HFF-Myc (cell line): ENCODE measurements around the gene WDR48.

ENCODE experiments used
- DNase-seq: peaks from one replicate; pipeline ENCODE4 v3.0.0-alpha.2; 2011; ENCODE audit warnings: low read depth; ENCODE audit errors: extremely low read depth
- H3K4me3 ChIP-seq: replicated peaks from 2 replicates; pipeline ENCODE4 v1.5.1; 2011; ENCODE audit warnings: low read depth, mild to moderate bottlenecking, control low read depth, low read length
- TF ChIP-seq, protein P1 (sequence below): IDR thresholded peaks from 2 replicates; pipeline ENCODE4 v1.5.1; 2012; ENCODE audit warnings: mild to moderate bottlenecking, low read depth, low read length, control low read depth; ENCODE audit errors: missing control alignments

The WDR48 gene

DNA sequence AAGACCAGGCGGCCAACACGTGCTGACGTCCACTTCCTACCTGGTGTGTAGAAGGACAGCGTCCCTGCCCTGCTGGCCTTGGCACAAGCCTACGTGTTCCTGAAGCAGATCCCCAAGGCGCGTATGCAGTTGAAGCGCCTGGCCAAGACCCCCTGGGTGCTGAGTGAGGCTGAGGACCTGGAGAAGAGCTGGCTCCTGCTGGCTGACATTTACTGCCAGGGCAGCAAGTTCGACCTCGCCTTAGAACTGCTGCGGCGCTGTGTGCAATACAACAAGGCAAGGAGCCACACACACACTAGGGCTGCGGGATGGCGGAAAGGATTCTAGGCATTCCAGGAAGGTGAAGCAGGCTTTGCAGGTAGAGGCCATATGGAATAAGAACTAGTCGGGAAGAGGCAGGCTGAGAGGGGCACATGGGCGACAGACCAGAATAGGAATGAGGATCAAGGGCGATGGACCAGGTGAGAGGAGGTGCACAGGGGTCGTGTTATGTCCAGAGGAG is 85.7 kb downstream of the WDR48 start:
- TF ChIP-seq, protein P1, sequence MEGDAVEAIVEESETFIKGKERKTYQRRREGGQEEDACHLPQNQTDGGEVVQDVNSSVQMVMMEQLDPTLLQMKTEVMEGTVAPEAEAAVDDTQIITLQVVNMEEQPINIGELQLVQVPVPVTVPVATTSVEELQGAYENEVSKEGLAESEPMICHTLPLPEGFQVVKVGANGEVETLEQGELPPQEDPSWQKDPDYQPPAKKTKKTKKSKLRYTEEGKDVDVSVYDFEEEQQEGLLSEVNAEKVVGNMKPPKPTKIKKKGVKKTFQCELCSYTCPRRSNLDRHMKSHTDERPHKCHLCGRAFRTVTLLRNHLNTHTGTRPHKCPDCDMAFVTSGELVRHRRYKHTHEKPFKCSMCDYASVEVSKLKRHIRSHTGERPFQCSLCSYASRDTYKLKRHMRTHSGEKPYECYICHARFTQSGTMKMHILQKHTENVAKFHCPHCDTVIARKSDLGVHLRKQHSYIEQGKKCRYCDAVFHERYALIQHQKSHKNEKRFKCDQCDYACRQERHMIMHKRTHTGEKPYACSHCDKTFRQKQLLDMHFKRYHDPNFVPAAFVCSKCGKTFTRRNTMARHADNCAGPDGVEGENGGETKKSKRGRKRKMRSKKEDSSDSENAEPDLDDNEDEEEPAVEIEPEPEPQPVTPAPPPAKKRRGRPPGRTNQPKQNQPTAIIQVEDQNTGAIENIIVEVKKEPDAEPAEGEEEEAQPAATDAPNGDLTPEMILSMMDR, result no peak
- H3K4me3 ChIP-seq, result no peak overlapping the region
- DNase-seq, result no peak

DNA sequence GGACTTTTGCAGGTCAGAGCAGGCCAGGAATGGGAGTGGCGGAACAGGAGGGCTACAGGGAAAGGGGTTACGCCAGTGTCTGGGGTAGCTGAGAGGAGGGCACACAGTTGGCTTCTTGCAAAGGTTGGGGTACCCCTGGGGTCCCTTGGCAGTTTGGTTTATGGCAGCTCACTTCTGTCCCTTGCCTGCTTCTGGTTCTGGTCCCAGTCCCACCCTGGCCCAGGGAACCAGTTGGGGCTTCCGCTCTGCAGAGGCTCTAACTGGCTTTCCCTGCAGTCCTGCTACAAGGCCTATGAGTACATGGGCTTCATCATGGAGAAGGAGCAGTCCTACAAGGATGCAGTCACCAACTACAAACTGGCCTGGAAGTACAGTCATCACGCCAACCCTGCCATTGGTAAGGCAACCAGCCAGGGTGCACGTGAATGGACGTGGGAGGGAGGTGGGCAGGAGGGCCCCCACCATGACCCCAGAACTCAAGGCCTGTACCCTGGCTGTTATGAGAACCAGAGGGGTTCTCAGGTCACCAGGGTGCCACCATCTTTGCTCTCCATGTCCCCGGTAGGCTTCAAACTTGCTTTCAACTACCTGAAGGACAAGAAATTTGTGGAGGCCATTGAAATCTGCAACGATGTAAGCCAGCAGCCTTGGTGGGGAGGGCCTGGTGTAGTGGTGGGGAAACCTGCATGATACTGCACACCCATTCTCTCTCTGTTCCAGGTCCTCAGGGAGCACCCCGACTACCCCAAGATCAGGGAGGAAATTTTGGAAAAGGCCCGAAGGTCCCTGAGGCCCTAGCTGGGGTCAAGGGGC is 86.4 kb downstream of the WDR48 start:
- H3K4me3 ChIP-seq, result no peak overlapping the region
- DNase-seq, result no peak
- TF ChIP-seq, protein P1, result no peak

DNA sequence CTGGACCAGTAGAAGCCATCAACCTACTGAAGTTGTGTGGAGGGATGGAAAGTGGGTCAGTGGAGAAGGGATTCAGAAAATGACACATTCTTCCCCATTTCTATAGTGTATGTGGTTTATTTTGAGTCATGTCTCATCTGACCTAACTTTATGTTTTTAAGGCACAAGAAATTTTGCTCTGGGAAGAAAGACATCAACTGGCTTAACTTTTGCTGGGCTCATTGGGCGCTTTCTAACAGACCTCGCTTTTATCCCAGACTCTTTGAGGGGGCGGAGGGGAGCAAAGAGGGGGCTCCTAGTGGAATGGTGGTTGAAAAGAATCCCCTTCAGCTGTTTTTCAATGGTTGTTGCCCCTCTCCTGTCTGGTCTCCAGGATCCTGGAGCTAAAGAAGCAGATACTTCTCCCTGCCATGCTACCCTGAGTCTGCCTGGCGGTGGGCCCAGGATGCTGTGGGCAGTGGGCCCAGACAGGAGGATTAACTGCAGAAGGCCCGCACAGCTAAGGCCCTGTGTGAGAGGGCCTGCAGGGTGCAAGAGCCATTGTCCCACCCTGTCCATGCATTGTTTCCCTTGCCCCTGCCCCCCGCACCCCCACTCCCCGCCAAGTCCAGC is 87.1 kb downstream of the WDR48 start:
- H3K4me3 ChIP-seq, result no peak overlapping the region
- DNase-seq, result no peak
- TF ChIP-seq, protein P1, result no peak

DNA sequence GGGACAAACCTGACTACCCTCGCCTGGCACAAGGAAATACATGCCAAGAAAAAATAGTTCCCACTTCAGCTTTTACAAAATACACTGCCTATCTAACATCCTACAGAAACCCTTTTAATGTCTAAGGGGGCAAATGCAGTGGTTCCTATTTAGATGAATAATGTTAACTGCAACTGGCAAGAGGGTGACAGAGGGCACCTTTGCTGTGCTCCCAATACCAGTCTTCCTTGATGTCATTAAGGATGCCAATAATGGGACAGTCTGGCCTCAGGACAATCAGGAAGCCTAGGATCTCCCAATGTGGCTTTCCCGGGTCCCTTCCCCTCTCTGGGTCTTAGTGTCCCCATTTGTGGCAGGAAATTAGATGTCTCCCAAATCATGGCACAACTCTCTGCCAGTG is 87.6 kb downstream of the WDR48 start:
- no peak overlapping the region for H3K4me3 ChIP-seq
- TF ChIP-seq, protein P1, result no peak
- no peak for DNase-seq

DNA sequence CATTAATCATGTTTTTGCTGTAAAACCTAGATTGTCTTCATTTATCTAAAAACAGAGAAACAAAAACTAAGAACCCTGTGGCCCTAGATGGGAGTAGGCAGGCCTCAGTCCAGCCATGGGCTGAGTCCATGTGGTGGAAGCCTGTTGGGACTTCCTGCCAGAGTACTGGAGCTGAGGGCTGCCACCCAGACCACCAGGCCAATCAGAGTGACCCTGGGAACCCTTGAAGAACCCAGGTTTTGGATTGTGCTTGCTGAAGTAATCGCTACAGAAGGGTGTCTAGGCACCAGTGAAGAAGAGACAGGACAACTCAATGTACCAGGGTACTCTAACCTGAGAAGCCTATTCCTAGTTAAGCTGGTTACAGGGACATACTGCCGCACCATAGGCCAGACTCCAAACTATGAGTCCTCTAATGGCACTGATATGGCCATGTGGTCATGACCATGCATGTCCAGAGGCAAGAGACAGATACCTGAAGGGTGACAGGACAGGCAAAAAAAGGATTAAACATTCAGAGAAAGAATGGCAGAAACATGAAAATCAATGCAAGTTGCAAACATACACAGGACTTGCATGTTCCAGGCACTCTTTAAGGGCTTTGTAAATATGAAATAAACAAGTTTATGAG is 88.6 kb downstream of the WDR48 start:
- no peak overlapping the region for H3K4me3 ChIP-seq
- TF ChIP-seq, protein P1, result no peak
- no peak for DNase-seq

DNA sequence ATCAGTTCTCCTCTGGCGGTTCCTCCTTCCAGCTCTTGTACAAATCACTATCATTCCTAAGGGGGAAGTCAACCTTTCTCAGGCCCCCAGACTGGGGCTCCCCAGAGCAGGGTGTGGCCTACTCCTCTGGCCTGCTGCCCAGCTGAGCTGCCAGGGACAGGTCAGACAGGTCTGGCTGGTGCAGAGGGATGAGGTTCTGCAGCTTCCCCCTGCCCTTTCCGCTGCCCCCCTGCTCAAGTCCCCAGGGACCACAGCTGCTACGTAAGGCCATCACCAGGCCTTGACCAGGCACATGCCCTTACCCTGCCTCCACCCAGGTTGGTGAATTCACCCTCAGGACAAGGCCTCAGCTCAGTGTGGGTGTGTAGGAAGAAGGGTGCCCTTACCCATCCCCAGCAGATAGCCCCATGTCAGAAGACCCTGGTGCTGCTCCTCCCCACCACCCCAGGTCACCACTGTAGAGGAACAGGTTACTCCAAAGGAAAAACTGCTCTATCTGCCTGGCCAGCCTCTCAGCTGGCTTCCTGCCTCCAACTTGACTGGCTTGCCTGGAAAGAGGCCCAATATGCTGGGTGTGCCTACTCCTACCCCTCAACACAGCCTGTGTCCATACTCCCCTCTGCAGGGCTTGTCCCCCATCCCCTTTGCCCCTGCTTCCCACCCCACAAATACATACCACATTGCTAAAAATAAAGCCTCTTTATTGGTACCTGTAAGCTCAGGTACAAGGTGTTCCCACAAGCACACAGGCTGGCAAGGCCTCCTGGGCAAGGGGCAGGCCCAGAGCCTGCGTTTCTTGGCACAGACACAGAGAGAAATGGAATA is 89.6 kb downstream of the WDR48 start:
- TF ChIP-seq, protein P1, result no peak
- no peak overlapping the region for H3K4me3 ChIP-seq
- DNase-seq, result no peak
